Sigmoid colon (tissue), 4 donors: ENCODE data around the gene PUM1.

Experiments
- CTCF ChIP-seq, 4 experiments: fragments of 450-650 bp in 3 of 4; fragments of 200-600 bp in 1 of 4; IDR thresholded peaks; one replicate each; pipeline ENCODE4 v1.5.1; 2016 to 2019; ENCODE audit warnings: antibody characterized with exemption in 4 of 4, mild to moderate bottlenecking in 3 of 4, moderate library complexity in 2 of 4
- EP300 ChIP-seq, 4 donors: sonication (generic); formaldehyde crosslinking; IDR thresholded peaks; one replicate each; pipeline ENCODE4 v1.6.1; 2017; ENCODE audit warnings: antibody characterized with exemption in 4 of 4
- POLR2A ChIP-seq, 2 donors: fragments of 450-650 bp; IDR thresholded peaks; one replicate each; pipeline ENCODE4 v1.6.1; 2016; ENCODE audit warnings: antibody characterized with exemption in 2 of 2, mild to moderate bottlenecking in 2 of 2, moderate library complexity in 2 of 2
- POLR2AphosphoS5 ChIP-seq, 4 donors: sonication (generic); formaldehyde crosslinking; IDR thresholded peaks; one replicate each; pipeline ENCODE4 v1.6.1; 2017; ENCODE audit warnings: antibody characterized with exemption in 4 of 4

GRCh38 chr1:30928789-30929134 is 136.8 kb downstream of the PUM1 start:
- TF ChIP-seq CTCF (IDR thresholded peaks at IDR 0.05) (no peak), POLR2A (IDR thresholded peaks at IDR 0.05) (no peak), POLR2AphosphoS5 (IDR thresholded peaks at IDR 0.05) (no peak), EP300 (IDR thresholded peaks at IDR 0.05) (no peak)
